ENCODE data around the gene ADAM19. TPM values are rescaled to one million over a fixed set of nuclear protein-coding genes. Genes with fewer than 3 reads are reported as not detected.

The ADAM19 gene
- total and polyA plus RNA-seq, 7 donors, result 0.27 to 4.5 (median 1.4) TPM

DNA sequence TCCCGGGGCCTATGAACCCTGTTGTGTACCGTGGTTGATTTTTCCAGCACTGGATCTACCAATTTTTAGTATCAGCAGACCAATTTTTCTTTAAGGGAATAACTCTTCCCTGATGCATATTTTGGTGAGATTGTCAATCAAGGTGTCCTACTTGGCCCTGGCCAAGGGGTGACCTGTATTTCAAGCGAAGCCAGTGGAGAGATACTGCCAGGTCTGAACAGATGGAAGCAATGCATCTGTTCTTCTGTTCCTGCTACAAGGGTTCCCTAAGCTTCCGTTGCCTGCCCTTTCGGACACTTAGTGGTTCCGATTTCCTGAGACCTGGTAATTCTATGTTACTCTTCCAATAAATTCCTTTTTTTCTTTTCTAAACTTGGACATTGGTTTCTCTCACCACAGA lies 37.3 kb downstream of the ADAM19 start:
- Histone ChIP-seq H3K27ac (no peak overlapping the region), H3K36me3 (ENCODE audit: insufficient read depth in 1 of 2, low read depth in 1 of 2) (peaks cover 0 to 4% of the 10 kb centered on the region in 2 donors), H3K27me3 (ENCODE audit: insufficient read depth in 3 of 3, low read length in 2 of 3) (no peaks in the 10 kb centered on the region), H3K4me1 (peaks cover 28% of the 10 kb centered on the region), H3K9me3 (no peaks in the 10 kb centered on the region), H3K4me3 (no peak overlapping the region)
- DNase-seq (no peak), ATAC-seq (no peak)
- intact Hi-C loops (cut with DNase I), result no loop called here
- WGBS, 3 donors, result 52 to 63% (median 52%) methylated on average over 6 of the region's 6 CpGs
- TF ChIP-seq CTCF (IDR thresholded peaks at IDR 0.05), result no peak

- peak; percentile 56 to 57 for DNase-seq
- Histone ChIP-seq H3K4me3 (no peak overlapping the region), H3K27ac (peak overlapping the region; percentile 71), H3K36me3 (ENCODE audit: insufficient read depth in 1 of 2, low read depth in 1 of 2) (peaks cover 0 to 7% of the 10 kb centered on the region in 2 donors), H3K9me3 (no peaks in the 10 kb centered on the region), H3K27me3 (ENCODE audit: insufficient read depth in 3 of 3, low read length in 2 of 3) (no peaks in the 10 kb centered on the region), H3K4me1 (peaks cover 22% of the 10 kb centered on the region)
- ATAC-seq, result peak; percentile 82 to 88 (median 83)
- WGBS, 3 donors, result 30 to 45% (median 35%) methylated on average over 6 of the region's 6 CpGs
- intact Hi-C loops (cut with DNase I), result no loop called here
- TF ChIP-seq CTCF (IDR thresholded peaks at IDR 0.05), result no peak
Observed at GRCh38 chr5:157535042-157535865, 40.3 kb downstream of the ADAM19 start.

- TF ChIP-seq CTCF (IDR thresholded peaks at IDR 0.05), result no peak
- Histone ChIP-seq H3K9me3 (no peaks in the 10 kb centered on the region), H3K4me1 (peaks cover 28% of the 10 kb centered on the region), H3K27me3 (ENCODE audit: insufficient read depth in 3 of 3, low read length in 2 of 3) (no peaks in the 10 kb centered on the region), H3K27ac (peak overlapping the region; percentile 71), H3K4me3 (no peak overlapping the region), H3K36me3 (ENCODE audit: insufficient read depth in 1 of 2, low read depth in 1 of 2) (peaks cover 0 to 9% of the 10 kb centered on the region in 2 donors)
- ATAC-seq (peak; percentile 82 to 91 (median 89)), DNase-seq (peak in 1 of 2 donors; percentile 57)
- 22 to 38% (median 30%) methylated on average over 7 of the region's 7 CpGs for WGBS, 3 donors
- intact Hi-C loops (cut with DNase I), result no loop called here
Observed at GRCh38 chr5:157533011-157533481, 42.5 kb downstream of the ADAM19 start.

DNA sequence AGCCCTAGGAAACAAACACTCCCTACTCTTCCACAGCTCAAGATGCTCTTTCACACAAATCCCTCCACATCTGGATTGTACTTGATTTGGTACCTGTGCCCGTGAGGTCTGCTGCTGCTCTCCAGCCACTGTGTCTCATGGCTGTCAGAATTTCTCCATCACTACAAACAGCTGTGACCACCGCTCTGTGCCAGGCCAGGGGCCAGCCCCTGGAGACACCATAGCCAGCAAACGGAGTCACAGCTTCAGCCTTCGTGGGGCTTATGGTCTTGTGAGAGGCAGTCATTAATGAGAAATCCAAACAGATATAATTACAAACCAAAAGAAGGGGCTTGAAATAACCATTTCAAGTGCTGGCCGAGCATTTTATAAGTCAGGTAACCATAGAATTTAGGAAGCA lies 43.6 kb downstream of the ADAM19 start:
- 72 to 80% (median 76%) methylated on average over 5 of the region's 5 CpGs for WGBS, 3 donors
- no peak for DNase-seq
- peaks cover 28% of the 10 kb centered on the region for H3K4me1 ChIP-seq

More for the DNA sequence above, 43.6 kb downstream of the ADAM19 start:
- no peak for TF ChIP-seq CTCF (IDR thresholded peaks at IDR 0.05)
- Histone ChIP-seq H3K4me3 (no peak overlapping the region), H3K27ac (no peak overlapping the region), H3K9me3 (no peaks in the 10 kb centered on the region), H3K27me3 (ENCODE audit: insufficient read depth in 3 of 3, low read length in 2 of 3) (no peaks in the 10 kb centered on the region), H3K36me3 (ENCODE audit: insufficient read depth in 1 of 2, low read depth in 1 of 2) (peaks cover 0 to 4% of the 10 kb centered on the region in 2 donors)
- intact Hi-C loops (cut with DNase I), result no loop called here
- no peak for ATAC-seq

All from psoas muscle (tissue), 8 donors.